GM21786 (cell line): Measurements from ENCODE around the gene OPCML.

ENCODE experiments used
- ATAC-seq: cut with Tn5 transposase; IDR thresholded peaks from one replicate; pipeline ENCODE4 v1.9.1; 2021; ENCODE audit not compliant: unreplicated experiment

Gene OPCML

GRCh38 chr11:133202816-133203215, 329.5 kb downstream of the OPCML start:
- no peak for ATAC-seq

GRCh38 chr11:133198438-133198837, 333.9 kb downstream of the OPCML start:
- no peak for ATAC-seq

GRCh38 chr11:133197425-133197824, 334.9 kb downstream of the OPCML start:
- ATAC-seq = no peak

DNA sequence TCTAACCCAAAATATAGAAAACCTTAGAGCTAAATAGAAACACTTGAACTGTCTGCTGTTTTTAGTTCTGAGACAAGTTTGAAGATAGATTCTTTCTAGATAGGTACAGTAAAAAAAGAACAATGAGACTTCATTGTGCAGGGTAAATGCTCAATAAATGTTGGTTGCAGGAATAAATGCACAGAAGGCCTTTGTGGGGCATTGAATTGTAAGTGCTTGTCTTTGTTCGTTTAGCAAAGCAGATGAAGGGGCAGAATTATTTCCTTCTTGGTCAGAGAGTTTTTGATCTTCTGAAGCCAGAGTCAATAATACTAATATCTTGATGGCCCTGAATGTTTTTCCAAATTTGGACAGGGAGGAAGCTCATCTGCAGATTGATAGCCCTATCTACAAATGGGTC, 340.4 kb downstream of the OPCML start:
- ATAC-seq = no peak

- no peak for ATAC-seq
Measured at GRCh38 chr11:133181667-133182066, 350.6 kb downstream of the OPCML start.

DNA sequence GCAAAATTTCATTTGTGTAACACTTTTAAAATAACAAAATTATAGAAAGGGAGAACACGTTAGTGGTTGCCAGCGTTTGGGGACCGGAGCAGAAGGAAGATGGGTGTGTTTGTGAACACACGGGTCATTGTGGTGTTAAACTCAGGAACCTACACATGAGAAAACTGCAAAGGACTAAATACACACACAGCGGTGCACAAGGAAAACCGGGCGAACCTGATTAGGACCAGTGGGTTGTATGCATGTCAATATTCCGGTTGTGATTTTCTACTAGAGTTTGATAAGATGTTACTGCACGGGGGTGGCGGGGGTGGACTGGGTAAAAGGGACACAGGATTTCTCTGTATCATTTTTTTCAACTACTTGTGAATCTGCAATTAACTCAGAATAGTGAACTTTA, 351.2 kb downstream of the OPCML start:
- no peak for ATAC-seq

DNA sequence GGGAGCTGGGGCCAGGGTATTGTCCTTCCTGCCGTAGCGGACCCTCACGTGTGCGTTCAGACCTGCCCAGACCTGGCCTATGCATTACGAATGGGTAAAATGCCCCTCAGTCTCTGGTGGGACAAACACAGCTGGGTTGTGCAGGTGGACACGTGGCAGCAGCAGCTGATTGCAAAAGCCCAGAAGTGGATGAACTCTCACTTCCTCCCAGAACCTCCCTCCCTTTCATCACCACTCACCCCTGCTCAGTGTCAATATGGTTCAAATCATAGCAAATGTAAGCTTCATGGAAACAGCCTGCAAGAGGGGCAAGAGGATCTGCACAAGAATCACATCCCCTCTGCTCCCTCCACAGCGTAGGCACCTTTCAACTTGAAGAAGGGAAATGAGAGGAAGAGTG, 352.1 kb downstream of the OPCML start:
- no peak for ATAC-seq

- ATAC-seq = no peak
Measured at GRCh38 chr11:133176748-133177147, 355.6 kb downstream of the OPCML start.

- no peak for ATAC-seq
Measured at GRCh38 chr11:133175103-133175502, 357.2 kb downstream of the OPCML start.

DNA sequence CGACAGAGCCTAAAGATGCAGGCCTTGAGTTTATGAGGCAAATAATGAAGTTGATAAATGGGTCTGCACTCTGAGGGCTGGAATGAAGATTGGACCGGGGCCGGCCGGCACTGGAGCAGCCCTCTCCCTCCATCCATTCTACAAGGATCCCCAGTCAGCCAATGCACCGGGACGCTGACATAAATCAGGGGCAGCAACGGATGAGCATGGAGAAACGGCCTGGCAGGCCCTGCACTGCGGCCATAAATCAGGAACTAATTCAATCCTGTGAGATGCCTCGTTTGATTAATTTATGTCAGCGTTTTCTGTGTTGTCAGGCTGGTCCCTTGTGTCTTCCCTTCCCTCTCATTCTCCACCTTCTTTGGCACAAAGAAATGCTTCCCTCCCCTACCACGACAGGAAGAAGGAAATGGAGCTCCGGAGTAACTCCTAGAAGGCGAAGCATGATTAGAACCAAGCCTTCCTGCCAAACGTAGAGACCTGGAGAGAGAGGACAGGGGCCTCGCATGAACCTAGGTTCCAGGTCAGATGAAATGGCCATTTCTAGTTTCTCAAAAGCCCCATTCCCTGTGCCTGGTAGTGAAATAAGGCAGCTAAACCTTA, 358.4 kb downstream of the OPCML start:
- ATAC-seq = no peak

GRCh38 chr11:133172349-133172748, 360.0 kb downstream of the OPCML start:
- peak; percentile 43 for ATAC-seq

- no peak for ATAC-seq
Measured at GRCh38 chr11:133171374-133171773, 360.9 kb downstream of the OPCML start.

GRCh38 chr11:133168016-133168415, 364.3 kb downstream of the OPCML start:
- no peak for ATAC-seq

- ATAC-seq = no peak
Measured at GRCh38 chr11:133166662-133167061, 365.6 kb downstream of the OPCML start.

GRCh38 chr11:133164986-133165385, 367.3 kb downstream of the OPCML start:
- ATAC-seq = no peak

GRCh38 chr11:133163463-133164419, 368.6 kb downstream of the OPCML start:
- no peak for ATAC-seq

DNA sequence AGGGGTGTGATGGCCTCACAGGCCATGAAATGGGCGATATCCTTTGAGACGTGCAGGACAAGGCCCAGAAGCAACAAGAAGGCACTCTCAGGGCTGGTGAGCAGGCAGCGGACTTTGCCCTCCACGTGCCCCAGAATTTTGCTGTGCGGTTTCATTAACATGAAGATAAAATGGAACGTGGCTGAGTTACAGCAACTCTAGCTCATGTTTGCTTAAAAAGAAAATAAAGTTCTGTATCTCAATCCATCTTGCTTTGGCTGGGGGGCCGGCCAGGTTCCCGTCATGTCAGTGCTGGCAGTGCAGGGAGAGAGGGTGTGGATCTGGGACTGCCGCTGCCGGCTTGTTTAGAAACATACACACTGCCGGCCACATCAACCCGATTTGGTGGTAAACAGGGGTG, 370.1 kb downstream of the OPCML start:
- ATAC-seq = no peak

DNA sequence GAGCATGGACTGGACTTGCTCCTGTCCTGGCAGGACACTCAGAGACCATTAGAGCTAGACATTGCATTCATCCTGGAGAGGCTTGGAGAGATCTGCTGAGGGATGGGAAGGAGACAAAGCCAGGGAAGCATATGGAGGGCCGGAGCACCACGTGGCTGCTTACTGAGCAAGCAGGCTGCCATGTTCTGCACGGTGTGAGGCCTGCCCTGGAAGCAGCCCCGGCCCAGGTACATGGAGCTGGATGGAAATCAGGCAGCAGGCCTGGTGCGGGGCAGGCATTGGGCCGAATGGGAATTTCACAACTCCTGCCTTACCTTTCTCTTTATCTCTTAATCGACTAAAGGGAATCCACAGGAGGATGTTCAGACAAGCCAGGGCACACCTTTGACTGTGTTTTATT, 371.5 kb downstream of the OPCML start:
- no peak for ATAC-seq

DNA sequence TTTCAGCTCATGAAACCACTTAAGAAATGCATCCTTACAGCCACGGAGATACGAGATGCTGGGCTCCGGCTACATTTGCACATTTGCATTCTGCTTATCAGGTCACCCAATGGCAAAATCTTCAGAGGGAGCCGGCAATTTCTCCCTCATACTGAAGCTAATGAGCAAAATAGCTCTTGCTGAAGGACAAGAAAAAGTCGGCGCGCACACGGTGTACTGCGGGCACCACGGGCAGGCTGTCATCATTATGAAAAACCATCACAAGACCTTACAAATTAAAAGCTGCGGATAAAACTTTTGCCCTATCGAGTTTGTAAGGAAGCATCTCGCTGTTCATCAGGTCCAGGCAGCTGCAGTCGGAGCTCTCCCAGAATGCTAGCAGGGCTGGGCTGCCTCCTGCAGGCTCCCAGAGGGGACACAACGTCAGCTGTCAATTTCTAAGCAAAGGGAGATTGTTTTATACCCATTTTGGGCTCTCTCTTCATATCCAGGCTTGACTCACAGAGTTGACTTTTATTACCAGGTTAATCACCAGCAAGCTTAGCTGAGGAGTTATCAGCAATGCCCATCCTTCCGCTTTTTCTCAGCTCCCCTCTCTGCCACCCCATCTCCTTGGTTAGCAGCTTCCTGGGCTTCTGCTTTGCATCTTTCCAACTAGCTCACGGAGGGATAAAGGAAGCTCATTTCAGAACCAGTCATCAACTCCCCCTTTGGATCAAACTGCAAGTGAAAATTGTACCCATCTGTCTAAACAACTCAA, 375.1 kb downstream of the OPCML start:
- ATAC-seq = no peak

- ATAC-seq = no peak
Measured at GRCh38 chr11:133154781-133155180, 377.5 kb downstream of the OPCML start.

- ATAC-seq = no peak
Measured at GRCh38 chr11:133154076-133154475, 378.2 kb downstream of the OPCML start.

- no peak for ATAC-seq
Measured at GRCh38 chr11:133153031-133153430, 379.3 kb downstream of the OPCML start.
